Uterus (tissue), 4 donors: ENCODE measurements around the gene COL4A4. TPM values are rescaled to one million over a fixed set of nuclear protein-coding genes. Genes with fewer than 3 reads are reported as not detected.

Experiments used
- DNase-seq, 2 donors: peaks; one replicate each; pipeline ENCODE4 v3.0.0-alpha.2; 2019 to 2020
- H3K27ac ChIP-seq, 2 donors: fragments of 200-600 bp; sonication (generic); 1 replicate in 1 of 2; 2 replicates in 1 of 2; pipeline ENCODE4 v1.5.1; 2016 to 2018
- H3K27me3 ChIP-seq, 2 donors: fragments of 200-600 bp; sonication (generic); one replicate each; pipeline ENCODE4 v1.5.1; 2018 to 2019; ENCODE audit warnings: control low read depth in 1 of 2
- H3K36me3 ChIP-seq, 2 donors: fragments of 200-600 bp; sonication (generic); one replicate each; pipeline ENCODE4 v1.5.1; 2019; ENCODE audit warnings: control low read depth in 1 of 2
- H3K4me1 ChIP-seq, 2 donors: fragments of 200-600 bp; sonication (generic); one replicate each; pipeline ENCODE4 v1.5.1; 2018 to 2019; ENCODE audit warnings: control low read depth in 1 of 2
- H3K4me3 ChIP-seq, 2 donors: fragments of 200-600 bp; sonication (generic); 1 replicate in 1 of 2; 2 replicates in 1 of 2; pipeline ENCODE4 v1.5.1; 2018 to 2019; ENCODE audit warnings: mild to moderate bottlenecking in 1 of 2
- H3K9me3 ChIP-seq, 2 donors: fragments of 200-600 bp; sonication (generic); one replicate each; pipeline ENCODE4 v1.5.1; 2019; ENCODE audit warnings: control low read depth in 1 of 2
- CTCF ChIP-seq, 4 experiments: fragments of 200-600 bp in 2 of 4; fragments of 450-650 bp in 2 of 4; sonication (generic) in 2 of 4; IDR thresholded peaks; one replicate each; pipeline ENCODE4 v1.5.1; 2016 to 2019; ENCODE audit warnings: antibody characterized with exemption in 4 of 4, mild to moderate bottlenecking in 2 of 4, moderate library complexity in 1 of 4
- POLR2A ChIP-seq, 2 donors: fragments of 450-650 bp; IDR thresholded peaks; one replicate each; pipeline ENCODE4 v1.6.1; 2016; ENCODE audit warnings: antibody characterized with exemption in 2 of 2, mild to moderate bottlenecking in 1 of 2, moderate library complexity in 1 of 2
- intact Hi-C: fragments of 100-400 bp; cut with DNase I; formaldehyde crosslinking; loops from one replicate; pipeline ENCODE4 v1.15.1; 2023; ENCODE audit warnings: low total_unique reads
- total RNA-seq, 4 donors: library from RNA; depleted of rRNA in 3 of 4; stranded (reverse); fragments of >200 nt in 3 of 4; gene quantifications; one replicate each; pipeline versions ENCODE4 v1.1.0 to v1.2.4, GENCODE V29; 2014 to 2023
- donor health status: DM: yes; HTN: yes; CAD: no.

Gene COL4A4
- total RNA-seq, 4 donors from 2014 or later, result 0.76 to 6.4 (median 3.4) TPM

GRCh38 chr2:227099340-227099739 is 64.7 kb downstream of the COL4A4 start:
- Histone ChIP-seq H3K27me3 (no peaks in the 10 kb centered on the region), H3K9me3 (no peaks in the 10 kb centered on the region), H3K36me3 (no peaks in the 10 kb centered on the region), H3K27ac (no peak overlapping the region), H3K4me3 (no peak overlapping the region), H3K4me1 (no peaks in the 10 kb centered on the region)
- TF ChIP-seq POLR2A (IDR thresholded peaks at IDR 0.05), result no peak
- TF ChIP-seq CTCF (IDR thresholded peaks at IDR 0.05), result no peak
- intact Hi-C loops, result no loop called here
- DNase-seq, result no peak

- no peak for DNase-seq
- Histone ChIP-seq H3K27me3 (no peaks in the 10 kb centered on the region), H3K4me1 (no peaks in the 10 kb centered on the region), H3K4me3 (no peak overlapping the region), H3K27ac (no peak overlapping the region), H3K36me3 (no peaks in the 10 kb centered on the region), H3K9me3 (no peaks in the 10 kb centered on the region)
- intact Hi-C loops, result no loop called here
- TF ChIP-seq CTCF (IDR thresholded peaks at IDR 0.05) (no peak), POLR2A (IDR thresholded peaks at IDR 0.05) (no peak)
Observed at GRCh38 chr2:227098162-227098515, 65.9 kb downstream of the COL4A4 start.

GRCh38 chr2:227097495-227098161 is 66.4 kb downstream of the COL4A4 start:
- Histone ChIP-seq H3K4me1 (no peaks in the 10 kb centered on the region), H3K9me3 (no peaks in the 10 kb centered on the region), H3K27ac (no peak overlapping the region), H3K4me3 (no peak overlapping the region), H3K27me3 (no peaks in the 10 kb centered on the region), H3K36me3 (no peaks in the 10 kb centered on the region)
- TF ChIP-seq CTCF (IDR thresholded peaks at IDR 0.05) (no peak), POLR2A (IDR thresholded peaks at IDR 0.05) (no peak)
- intact Hi-C loops, result no loop called here
- DNase-seq, result no peak

GRCh38 chr2:227095346-227095745 is 68.7 kb downstream of the COL4A4 start:
- no peak overlapping the region for H3K27ac ChIP-seq
- no peaks in the 10 kb centered on the region for H3K36me3 ChIP-seq
- no peak overlapping the region for H3K4me3 ChIP-seq
- H3K4me1 ChIP-seq, result no peaks in the 10 kb centered on the region
- TF ChIP-seq POLR2A (IDR thresholded peaks at IDR 0.05), result no peak
- no peak for TF ChIP-seq CTCF (IDR thresholded peaks at IDR 0.05)
- DNase-seq, result no peak
- intact Hi-C loops, result no loop called here
- no peaks in the 10 kb centered on the region for H3K27me3 ChIP-seq
- no peaks in the 10 kb centered on the region for H3K9me3 ChIP-seq

- Histone ChIP-seq H3K9me3 (no peaks in the 10 kb centered on the region), H3K27ac (no peak overlapping the region), H3K27me3 (no peaks in the 10 kb centered on the region), H3K36me3 (no peaks in the 10 kb centered on the region), H3K4me3 (no peak overlapping the region), H3K4me1 (no peaks in the 10 kb centered on the region)
- intact Hi-C loops, result no loop called here
- TF ChIP-seq CTCF (IDR thresholded peaks at IDR 0.05) (no peak), POLR2A (IDR thresholded peaks at IDR 0.05) (no peak)
- DNase-seq, result no peak
Observed at GRCh38 chr2:227082286-227082685, 81.7 kb downstream of the COL4A4 start.
